OCI-LY3 (cell line): ENCODE results near the gene ALOX5.

Experiments
- H2AFZ ChIP-seq: fragments of 200-600, 300-600 bp; shearing (Covaris generic); 2 replicates; pipeline ENCODE4 v1.6.0; 2014; ENCODE audit warnings: antibody characterized with exemption, low read depth, low read length
- H3K27ac ChIP-seq: fragments of 200-600, 300-600 bp; sonication (generic); 2 replicates; pipeline ENCODE4 v1.5.1; 2014; ENCODE audit warnings: mild to moderate bottlenecking, low read length, moderate library complexity, mixed read lengths
- H3K27me3 ChIP-seq: fragments of 200-600, 300-600 bp; sonication (generic); 2 replicates; pipeline ENCODE4 v1.6.1; 2014; ENCODE audit warnings: low read depth, low read length, mixed read lengths
- H3K36me3 ChIP-seq: fragments of 200-600, 300-600 bp; sonication (generic); replicated peaks from 2 replicates; pipeline ENCODE3; 2014; ENCODE audit warnings: low read depth, low read length, mixed read lengths
- H3K4me1 ChIP-seq: fragments of 300-600, 200-600 bp; sonication (generic); 2 replicates; pipeline ENCODE4 v1.6.1; 2014; ENCODE audit warnings: low read length, mixed read lengths
- H3K4me2 ChIP-seq: fragments of 200-600, 300-600 bp; sonication (generic); 2 replicates; pipeline ENCODE4 v1.6.1; 2014; ENCODE audit warnings: low read length, mixed read lengths
- H3K4me3 ChIP-seq: fragments of 300-600, 200-600 bp; sonication (generic); 2 replicates; pipeline ENCODE4 v1.5.1; 2014; ENCODE audit warnings: antibody characterized with exemption, mild to moderate bottlenecking, low read length, moderate library complexity
- H3K79me2 ChIP-seq: fragments of 300-600, 200-600 bp; shearing (Covaris generic); 2 replicates; pipeline ENCODE4 v1.6.1; 2014; ENCODE audit warnings: mild to moderate bottlenecking, low read length, mixed read lengths
- H3K9ac ChIP-seq: fragments of 300-600, 200-600 bp; shearing (Covaris generic); 2 replicates; pipeline ENCODE4 v1.6.0; 2014; ENCODE audit warnings: mild to moderate bottlenecking, low read length, moderate library complexity
- H3K9me3 ChIP-seq: fragments of 200-600, 300-600 bp; shearing (Covaris generic); 2 replicates; pipeline ENCODE4 v1.6.1; 2014; ENCODE audit warnings: low read length, mixed read lengths; ENCODE audit not compliant: insufficient read depth
- H4K20me1 ChIP-seq: fragments of 200-600, 300-600 bp; sonication (generic); 2 replicates; pipeline ENCODE4 v1.6.1; 2016; ENCODE audit warnings: low read length, mixed read lengths; ENCODE audit not compliant: insufficient read depth
- EZH2phosphoT487 ChIP-seq: fragments of 200-600 bp; shearing (Covaris generic); IDR thresholded peaks from 2 replicates; pipeline ENCODE4 v1.6.1; 2018; ENCODE audit warnings: antibody characterized with exemption, mixed run types, low read depth
- TF ChIP-seq, protein P1 (sequence below): fragments of 200-600, 300-600 bp; sonication (generic); IDR thresholded peaks from 2 replicates; pipeline ENCODE4 v1.5.1; 2014; ENCODE audit warnings: antibody characterized with exemption, low read length, low read depth

ALOX5 gene

DNA sequence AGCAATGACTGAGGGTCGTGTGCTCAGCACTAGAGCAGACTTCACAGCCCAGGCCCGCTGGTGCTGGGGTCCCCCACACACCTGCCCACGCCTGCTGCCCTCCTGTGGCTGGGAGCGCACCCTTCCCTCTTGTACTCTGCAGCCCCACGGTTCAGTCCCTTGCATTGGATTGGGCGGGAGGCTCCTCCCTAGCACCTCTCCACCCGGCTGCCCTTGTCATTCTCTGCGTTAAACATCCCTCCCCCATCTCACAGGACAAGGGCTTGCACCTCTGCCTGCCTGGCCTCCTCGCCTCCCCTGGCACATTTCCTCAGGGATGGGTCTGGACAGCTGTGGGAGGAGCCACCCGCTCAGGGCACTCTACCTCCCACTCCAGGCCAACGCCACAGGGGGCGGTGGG lies 68.6 kb downstream of the ALOX5 start:
- TF ChIP-seq, protein P1, sequence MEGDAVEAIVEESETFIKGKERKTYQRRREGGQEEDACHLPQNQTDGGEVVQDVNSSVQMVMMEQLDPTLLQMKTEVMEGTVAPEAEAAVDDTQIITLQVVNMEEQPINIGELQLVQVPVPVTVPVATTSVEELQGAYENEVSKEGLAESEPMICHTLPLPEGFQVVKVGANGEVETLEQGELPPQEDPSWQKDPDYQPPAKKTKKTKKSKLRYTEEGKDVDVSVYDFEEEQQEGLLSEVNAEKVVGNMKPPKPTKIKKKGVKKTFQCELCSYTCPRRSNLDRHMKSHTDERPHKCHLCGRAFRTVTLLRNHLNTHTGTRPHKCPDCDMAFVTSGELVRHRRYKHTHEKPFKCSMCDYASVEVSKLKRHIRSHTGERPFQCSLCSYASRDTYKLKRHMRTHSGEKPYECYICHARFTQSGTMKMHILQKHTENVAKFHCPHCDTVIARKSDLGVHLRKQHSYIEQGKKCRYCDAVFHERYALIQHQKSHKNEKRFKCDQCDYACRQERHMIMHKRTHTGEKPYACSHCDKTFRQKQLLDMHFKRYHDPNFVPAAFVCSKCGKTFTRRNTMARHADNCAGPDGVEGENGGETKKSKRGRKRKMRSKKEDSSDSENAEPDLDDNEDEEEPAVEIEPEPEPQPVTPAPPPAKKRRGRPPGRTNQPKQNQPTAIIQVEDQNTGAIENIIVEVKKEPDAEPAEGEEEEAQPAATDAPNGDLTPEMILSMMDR, result 0 out of 2 replicates have a peak, but pooled peaks have one; percentile 10
- no peak for TF ChIP-seq EZH2phosphoT487
- 0 out of 2 replicates have a peak, but pooled peaks cover 2% of the 10 kb centered on the region for H3K4me1 ChIP-seq
- no peak overlapping the region for H2AFZ ChIP-seq
- no peak overlapping the region for H3K27ac ChIP-seq
- H3K4me2 ChIP-seq, result no peak overlapping the region
- H4K20me1 ChIP-seq, result no peaks in the 10 kb centered on the region
- H3K9me3 ChIP-seq, result no peaks in the 10 kb centered on the region
- no peak overlapping the region for H3K4me3 ChIP-seq
- no peak overlapping the region for H3K9ac ChIP-seq
- H3K79me2 ChIP-seq, result no peaks in the 10 kb centered on the region
- no peaks in the 10 kb centered on the region for H3K36me3 ChIP-seq
- H3K27me3 ChIP-seq, result no peaks in the 10 kb centered on the region

DNA sequence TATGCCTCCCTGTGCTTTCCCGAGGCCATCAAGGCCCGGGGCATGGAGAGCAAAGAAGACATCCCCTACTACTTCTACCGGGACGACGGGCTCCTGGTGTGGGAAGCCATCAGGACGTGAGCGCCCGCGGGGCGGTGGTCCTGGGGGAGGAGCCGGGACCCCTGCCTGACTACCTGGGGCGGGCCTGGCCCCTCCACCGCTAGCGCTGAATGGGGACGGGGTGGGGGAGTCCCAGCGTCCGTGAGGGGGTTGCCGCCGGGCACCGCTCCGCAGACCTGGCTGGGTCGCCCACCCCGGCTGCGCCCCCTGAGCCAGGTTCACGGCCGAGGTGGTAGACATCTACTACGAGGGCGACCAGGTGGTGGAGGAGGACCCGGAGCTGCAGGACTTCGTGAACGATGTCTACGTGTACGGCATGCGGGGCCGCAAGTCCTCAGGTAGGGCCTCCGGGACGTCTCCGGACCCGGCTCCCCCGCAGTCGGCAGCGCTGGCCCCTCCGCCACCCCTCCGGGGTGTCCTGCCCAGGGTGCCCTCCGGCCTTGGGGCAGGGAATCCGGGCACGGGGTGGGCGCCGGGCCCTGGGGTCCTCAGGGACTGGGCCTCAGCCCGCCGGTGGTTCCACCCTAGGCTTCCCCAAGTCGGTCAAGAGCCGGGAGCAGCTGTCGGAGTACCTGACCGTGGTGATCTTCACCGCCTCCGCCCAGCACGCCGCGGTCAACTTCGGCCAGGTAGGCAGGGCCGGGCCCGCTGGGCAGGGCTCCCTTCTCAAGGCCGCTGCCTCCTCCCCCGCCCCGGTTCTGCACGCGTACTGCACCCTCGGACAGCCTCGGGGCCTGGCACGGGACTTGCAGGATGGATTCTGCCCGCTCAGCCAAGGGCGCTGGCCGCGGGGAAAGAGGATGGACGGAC lies 69.3 kb downstream of the ALOX5 start:
- Histone ChIP-seq H3K4me2 (no peak overlapping the region), H3K9ac (no peak overlapping the region), H3K4me3 (no peak overlapping the region), H4K20me1 (no peaks in the 10 kb centered on the region), H2AFZ (no peak overlapping the region), H3K27me3 (no peaks in the 10 kb centered on the region), H3K27ac (no peak overlapping the region), H3K9me3 (no peaks in the 10 kb centered on the region), H3K36me3 (no peaks in the 10 kb centered on the region), H3K79me2 (no peaks in the 10 kb centered on the region), H3K4me1 (no peaks in the 10 kb centered on the region)
- TF ChIP-seq EZH2phosphoT487, result no peak
- TF ChIP-seq, protein P1, result no peak

DNA sequence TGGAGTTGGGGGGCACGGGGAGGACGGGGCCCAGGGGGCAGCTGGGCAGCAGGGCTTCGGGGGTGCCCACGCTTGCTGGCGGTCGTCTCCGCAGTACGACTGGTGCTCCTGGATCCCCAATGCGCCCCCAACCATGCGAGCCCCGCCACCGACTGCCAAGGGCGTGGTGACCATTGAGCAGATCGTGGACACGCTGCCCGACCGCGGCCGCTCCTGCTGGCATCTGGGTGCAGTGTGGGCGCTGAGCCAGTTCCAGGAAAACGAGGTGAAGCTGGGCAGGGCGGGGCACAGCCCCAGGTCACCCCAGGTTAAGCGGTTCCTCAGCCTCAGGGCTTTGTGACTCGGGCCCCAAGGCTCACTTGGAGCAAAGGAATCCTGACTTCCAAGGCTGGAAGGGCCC lies 70.0 kb downstream of the ALOX5 start:
- H3K4me1 ChIP-seq, result no peaks in the 10 kb centered on the region
- H3K9me3 ChIP-seq, result no peaks in the 10 kb centered on the region
- no peaks in the 10 kb centered on the region for H3K27me3 ChIP-seq
- no peak overlapping the region for H3K4me3 ChIP-seq
- no peak overlapping the region for H2AFZ ChIP-seq
- TF ChIP-seq, protein P1, result no peak
- no peak for TF ChIP-seq EZH2phosphoT487
- H3K79me2 ChIP-seq, result no peaks in the 10 kb centered on the region
- no peak overlapping the region for H3K9ac ChIP-seq
- H3K27ac ChIP-seq, result no peak overlapping the region
- no peak overlapping the region for H3K4me2 ChIP-seq
- no peaks in the 10 kb centered on the region for H4K20me1 ChIP-seq
- H3K36me3 ChIP-seq, result no peaks in the 10 kb centered on the region

DNA sequence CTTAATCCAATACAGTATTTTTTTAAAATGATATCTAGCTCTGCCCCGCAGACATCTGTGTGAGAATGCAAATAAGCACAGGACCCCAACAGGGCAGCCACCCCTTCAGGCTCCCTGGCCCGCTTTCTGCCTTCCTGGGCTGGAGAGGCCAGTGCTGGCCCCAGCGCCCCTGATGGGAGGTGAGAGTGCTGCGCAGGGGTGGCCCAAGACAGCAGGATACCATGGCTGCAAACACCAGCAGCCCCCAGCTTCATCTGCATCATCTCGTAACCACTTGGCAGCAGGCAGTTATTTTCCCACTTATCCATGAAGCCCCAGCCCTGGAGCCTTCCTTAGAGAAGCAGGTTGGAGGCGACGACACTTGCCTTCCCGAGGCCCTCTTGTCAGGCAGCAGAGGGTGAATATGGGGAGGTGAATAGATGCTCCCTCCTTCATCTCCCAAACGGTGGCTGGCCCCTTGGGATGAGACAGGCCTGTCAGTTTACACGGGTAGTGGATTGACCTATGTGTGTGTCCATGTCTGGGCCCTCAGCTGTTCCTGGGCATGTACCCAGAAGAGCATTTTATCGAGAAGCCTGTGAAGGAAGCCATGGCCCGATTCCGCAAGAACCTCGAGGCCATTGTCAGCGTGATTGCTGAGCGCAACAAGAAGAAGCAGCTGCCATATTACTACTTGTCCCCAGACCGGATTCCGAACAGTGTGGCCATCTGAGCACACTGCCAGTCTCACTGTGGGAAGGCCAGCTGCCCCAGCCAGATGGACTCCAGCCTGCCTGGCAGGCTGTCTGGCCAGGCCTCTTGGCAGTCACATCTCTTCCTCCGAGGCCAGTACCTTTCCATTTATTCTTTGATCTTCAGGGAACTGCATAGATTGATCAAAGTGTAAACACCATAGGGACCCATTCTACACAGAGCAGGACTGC lies 71.2 kb downstream of the ALOX5 start:
- no peaks in the 10 kb centered on the region for H3K27me3 ChIP-seq
- no peak overlapping the region for H3K27ac ChIP-seq
- no peaks in the 10 kb centered on the region for H4K20me1 ChIP-seq
- no peaks in the 10 kb centered on the region for H3K36me3 ChIP-seq
- H3K4me1 ChIP-seq, result no peaks in the 10 kb centered on the region
- TF ChIP-seq EZH2phosphoT487, result no peak
- TF ChIP-seq, protein P1, result no peak
- H3K4me3 ChIP-seq, result no peak overlapping the region
- no peak overlapping the region for H2AFZ ChIP-seq
- H3K9me3 ChIP-seq, result no peaks in the 10 kb centered on the region
- H3K4me2 ChIP-seq, result no peak overlapping the region
- no peaks in the 10 kb centered on the region for H3K79me2 ChIP-seq
- no peak overlapping the region for H3K9ac ChIP-seq
